ENCODE results near the gene HIVEP3. TPM values are rescaled to one million over a fixed set of nuclear protein-coding genes. Genes with fewer than 3 reads are reported as not detected.

The HIVEP3 gene
- total RNA-seq, 1 experiment from 2014 or later: 1.4 TPM

- Histone ChIP-seq H2BK12ac (ENCODE audit: insufficient read length, low read depth, low read length) (no peak overlapping the region), H3K27ac (ENCODE audit: insufficient read length, low read depth, low read length) (no peak overlapping the region), H4K20me1 (ENCODE audit: control insufficient read depth, insufficient read depth, insufficient read length) (no peaks in the 10 kb centered on the region), H4K8ac (replicated peaks; ENCODE audit: insufficient read length, low read depth, low read length) (no peak overlapping the region), H3K79me2 (ENCODE audit: insufficient read depth, low read length) (no peaks in the 10 kb centered on the region), H2BK15ac (ENCODE audit: low read depth, low read length) (no peak overlapping the region), H4K5ac (ENCODE audit: insufficient read length, low read depth, low read length) (no peak overlapping the region), H2BK120ac (ENCODE audit: low read depth, low read length, poor library complexity, severe bottlenecking) (no peak overlapping the region), H3K14ac (ENCODE audit: insufficient read depth, low read length) (no peak overlapping the region), H3K4ac (ENCODE audit: low read depth, low read length) (no peak overlapping the region), H3K79me1 (ENCODE audit: insufficient read depth, low read depth, low read length, poor library complexity, severe bottlenecking) (no peaks in the 10 kb centered on the region), H3K4me1 (ENCODE audit: insufficient read depth, low read length) (no peaks in the 10 kb centered on the region), H3K18ac (ENCODE audit: insufficient read length, low read depth, low read length) (no peak overlapping the region), H2BK20ac (ENCODE audit: low read depth, low read length, poor library complexity, severe bottlenecking) (no peak overlapping the region), H3K56ac (ENCODE audit: insufficient read length, low read depth, low read length) (no peak overlapping the region), H3K23ac (ENCODE audit: insufficient read length, low read depth, low read length) (no peak overlapping the region), H2AFZ (ENCODE audit: low read length) (no peak overlapping the region), H3T11ph (ENCODE audit: low read length) (no peak overlapping the region), H3K23me2 (ENCODE audit: insufficient read length, low read depth, low read length, poor library complexity, severe bottlenecking) (no peaks in the 10 kb centered on the region), H3K4me2 (ENCODE audit: insufficient read depth, insufficient read length, low read length) (no peak overlapping the region), H4K91ac (ENCODE audit: insufficient read length, low read depth, low read length) (no peak overlapping the region), H2BK5ac (ENCODE audit: insufficient read length, low read length) (no peak overlapping the region), H3K9me3 (ENCODE audit: control insufficient read depth, low read depth, low read length) (no peaks in the 10 kb centered on the region), H2AK5ac (ENCODE audit: insufficient read length, low read length) (no peak overlapping the region), H3K9ac (ENCODE audit: extremely low read depth, insufficient read length, low read length) (no peak overlapping the region), H3K27me3 (ENCODE audit: insufficient read depth, low read length) (no peaks in the 10 kb centered on the region)
- H3K9me3 Mint-ChIP-seq: no peaks in the 10 kb centered on the region
- no CpG with 5 or more reads among the region's 5 CpGs for WGBS (ENCODE audit: extremely low coverage, insufficient read length, low lambda C conversion rate)
- no peaks in the 10 kb centered on the region for H3K36me3 Mint-ChIP-seq (ENCODE audit: insufficient read depth in 1 of 3, low read depth in 3 of 3)
- H3K27ac Mint-ChIP-seq: no peak overlapping the region
- H3K4me3 Mint-ChIP-seq: no peak overlapping the region
- no peak for TF ChIP-seq CTCF (conservative IDR thresholded peaks at IDR 0.05)
- DNase-seq: no peak
- H3K27me3 Mint-ChIP-seq (ENCODE audit: low read depth): no peaks in the 10 kb centered on the region; the same call in 1 of the 2 replicates
- H3K4me1 Mint-ChIP-seq: peaks cover 4 to 5% of the 10 kb centered on the region in 2 experiments
These were observed 26.4 kb downstream of the HIVEP3 start for GRCh38 chr1:41892301-41892781.

Data from H9 (cell line).